HG02938 (cell line): ENCODE data around the gene RAB3D.
"Not testable (repeated sequence)": the region's sequence is repeated elsewhere in the genome, so short reads cannot be mapped to it uniquely, and the experiment has no call there.

Source experiments
- ATAC-seq: cut with Tn5 transposase; IDR thresholded peaks from one replicate; pipeline ENCODE4 v1.9.1; 2021; ENCODE audit warnings: mild to moderate bottlenecking, moderate library complexity; ENCODE audit not compliant: unreplicated experiment

RAB3D gene

DNA sequence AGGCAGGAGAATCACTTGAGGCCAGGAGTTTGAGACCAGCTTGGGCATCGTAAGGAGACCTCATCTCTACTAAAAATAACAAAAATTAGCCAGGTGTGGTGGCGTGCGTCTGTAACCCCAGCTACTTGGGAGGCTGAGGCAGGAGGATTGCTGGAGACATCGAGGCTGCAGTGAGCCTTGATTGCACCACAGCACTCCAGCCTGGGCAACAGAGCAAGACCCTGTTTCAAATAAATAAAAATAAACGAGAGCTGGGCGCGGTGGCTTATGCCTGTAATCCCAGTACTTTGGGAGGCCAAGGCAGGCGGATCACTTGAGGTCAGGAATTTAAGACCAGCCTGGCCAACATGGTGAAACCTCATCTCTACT is 626 bp upstream of the RAB3D start:
- ATAC-seq = not testable (repeated sequence)

- no peak for ATAC-seq
Measured at GRCh38 chr19:11338569-11339253, 746 bp downstream of the RAB3D start.

DNA sequence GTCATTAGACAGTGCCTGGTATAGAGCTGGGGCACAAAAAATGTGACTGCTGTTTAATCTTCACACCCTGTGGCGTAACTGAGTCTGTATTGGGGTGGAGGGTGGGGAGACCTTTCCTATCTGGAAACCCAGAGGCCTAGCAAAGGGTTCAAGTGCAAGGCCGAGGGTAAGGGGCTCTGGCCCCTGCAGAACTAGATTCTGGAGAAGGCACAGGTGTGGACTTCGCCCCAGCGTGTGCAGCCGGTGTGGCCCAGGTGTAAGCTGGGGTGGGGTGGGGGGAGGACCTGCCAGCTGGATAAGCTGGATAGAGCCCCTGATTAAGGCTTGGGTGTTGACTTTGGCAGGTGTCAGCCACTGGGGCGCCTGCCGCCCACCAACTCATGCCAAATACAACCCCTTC is 1.3 kb downstream of the RAB3D start:
- no peak for ATAC-seq

- no peak for ATAC-seq
Measured at GRCh38 chr19:11337080-11337479, 2.4 kb downstream of the RAB3D start.

GRCh38 chr19:11335449-11336146 is 3.9 kb downstream of the RAB3D start:
- no peak for ATAC-seq

DNA sequence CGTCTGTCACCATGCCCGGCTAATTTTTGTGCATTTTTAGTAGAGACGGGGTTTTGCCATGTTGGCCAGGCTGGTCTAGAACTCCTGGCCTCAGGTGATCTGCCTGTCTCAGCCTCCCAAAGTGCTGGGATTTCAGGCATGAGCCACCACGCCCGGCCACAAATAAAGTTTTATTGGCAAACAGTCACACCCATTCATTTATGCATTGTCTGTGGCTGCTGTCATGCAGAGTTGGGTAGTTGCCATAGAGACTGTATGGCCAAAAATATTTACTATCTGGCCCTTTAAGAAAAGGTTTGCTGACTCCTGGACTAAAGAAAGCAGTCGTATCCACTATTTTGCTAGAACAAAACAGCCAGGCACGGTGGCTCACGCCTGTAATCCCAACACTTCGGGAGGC is 5.6 kb downstream of the RAB3D start:
- not testable (repeated sequence) for ATAC-seq

DNA sequence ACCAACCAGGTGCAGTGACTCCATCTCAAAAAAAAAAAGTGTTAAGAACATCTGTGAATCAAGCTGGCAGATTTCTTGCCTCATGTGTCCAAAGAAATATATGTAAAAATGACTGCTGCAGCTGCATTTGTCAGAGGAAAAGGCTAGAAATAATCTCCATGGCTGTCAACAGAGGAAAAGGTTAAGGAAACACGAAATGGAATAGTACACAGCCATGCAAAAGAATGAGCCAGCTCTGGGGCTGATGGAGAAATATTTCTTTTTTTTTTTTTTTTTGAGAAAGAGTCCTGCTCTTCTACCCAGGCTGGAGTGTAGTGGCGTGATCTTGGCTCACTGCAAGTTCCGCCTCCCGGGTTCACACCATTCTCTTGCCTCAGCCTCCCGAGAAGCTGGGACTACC is 6.6 kb downstream of the RAB3D start:
- ATAC-seq = no peak

DNA sequence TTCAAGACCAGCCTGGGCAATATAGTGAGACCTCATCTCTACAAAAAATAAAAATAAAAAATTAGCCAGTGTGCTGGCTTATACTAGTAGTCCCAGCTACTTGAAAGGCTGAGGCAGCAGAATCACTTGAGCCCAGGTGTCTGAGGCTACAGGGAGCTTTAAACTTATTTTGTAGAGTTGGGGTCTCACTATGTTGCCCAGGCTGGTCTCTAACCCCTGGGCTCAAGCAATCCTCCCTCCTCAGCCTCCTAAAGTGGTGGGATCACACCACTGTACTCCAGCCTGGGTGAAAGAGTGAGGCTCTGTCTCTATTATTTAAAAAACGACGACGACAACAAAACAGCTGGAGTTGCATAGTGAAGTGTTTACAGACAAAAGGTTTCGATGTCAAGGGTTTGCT is 8.0 kb downstream of the RAB3D start:
- ATAC-seq = no peak

DNA sequence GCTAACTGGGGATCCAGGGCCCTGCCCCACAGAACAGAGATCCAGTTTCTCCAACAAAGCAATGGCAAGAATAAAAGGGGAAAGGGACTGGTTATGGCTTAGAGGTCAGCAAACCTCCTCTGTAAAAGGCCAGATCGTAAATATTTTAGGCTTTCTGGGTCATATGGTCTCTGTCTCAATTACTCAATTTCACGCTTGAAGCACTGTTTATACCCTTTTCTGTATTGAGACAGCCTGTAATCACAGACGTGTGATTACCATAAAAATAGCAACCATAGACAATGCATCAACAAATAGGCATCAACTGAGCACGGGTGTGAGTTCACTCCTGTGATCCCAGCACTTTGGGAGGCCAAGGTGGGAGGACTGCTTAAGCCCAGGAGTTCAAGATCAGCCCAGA is 9.3 kb downstream of the RAB3D start:
- ATAC-seq = no peak

GRCh38 chr19:11325544-11325943 is 13.9 kb downstream of the RAB3D start:
- ATAC-seq = no peak

DNA sequence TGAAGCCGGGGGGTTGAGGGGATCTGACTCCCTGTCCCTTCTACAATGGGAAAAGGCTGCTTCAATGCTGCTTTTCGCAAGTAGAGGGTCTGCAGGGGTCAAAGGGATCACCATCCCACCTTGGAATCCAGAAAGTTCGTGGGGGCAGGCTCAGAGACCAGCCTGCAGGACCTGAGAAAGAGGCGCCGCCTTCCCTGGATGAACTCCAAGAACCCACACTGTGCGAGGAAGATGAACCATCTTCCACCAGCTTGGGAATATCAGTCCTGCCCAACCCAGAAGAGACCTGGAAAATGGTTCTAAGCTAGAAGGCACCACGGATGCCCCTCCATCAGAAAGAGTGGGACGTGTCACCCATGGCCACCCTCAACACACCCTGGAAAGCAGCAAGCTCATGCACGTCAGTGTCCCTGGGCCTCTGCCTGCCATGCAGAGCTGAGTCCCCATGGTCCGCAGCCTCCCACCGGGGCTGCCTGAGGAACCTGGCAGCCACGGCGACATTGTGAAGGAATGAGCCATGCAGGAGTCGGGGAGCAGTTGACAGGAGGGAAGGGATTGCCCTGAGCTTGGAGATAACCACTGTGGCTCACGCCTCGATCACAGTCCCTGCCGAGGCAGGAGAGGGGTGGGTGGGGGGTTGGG is 14.6 kb downstream of the RAB3D start:
- ATAC-seq = no peak

DNA sequence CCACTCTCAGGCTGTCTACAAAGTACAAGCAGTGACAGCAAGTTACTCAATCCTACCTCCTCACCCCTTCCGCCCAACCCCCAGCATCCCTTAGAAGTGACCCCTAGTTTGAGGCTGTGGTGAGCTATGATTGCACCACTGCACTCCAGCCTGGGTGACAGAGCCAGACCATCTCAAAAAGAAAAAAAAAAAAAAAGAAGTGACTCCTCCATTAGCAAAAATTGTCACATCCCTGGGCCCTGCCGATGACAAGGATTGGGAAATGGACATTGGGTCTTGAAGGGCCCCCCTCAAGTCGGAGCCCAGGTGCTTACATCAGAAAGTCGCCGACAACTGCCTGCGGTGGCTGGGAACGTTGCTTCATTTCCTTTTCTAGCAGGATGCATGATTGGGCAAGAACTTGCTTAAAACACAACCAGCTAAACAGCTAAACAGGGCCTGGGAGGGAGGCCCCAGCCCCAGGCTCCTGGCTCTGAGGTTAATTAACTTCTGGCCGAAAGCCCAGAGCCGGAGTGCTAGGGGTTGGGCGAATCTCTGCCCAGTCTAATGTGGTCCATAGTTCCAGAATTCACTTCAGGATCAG is 15.3 kb downstream of the RAB3D start:
- no peak for ATAC-seq

- ATAC-seq = no peak
Measured at GRCh38 chr19:11323601-11324078, 15.8 kb downstream of the RAB3D start.

GRCh38 chr19:11322269-11323024 is 17.0 kb downstream of the RAB3D start:
- ATAC-seq = no peak

GRCh38 chr19:11321191-11322126 is 18.0 kb downstream of the RAB3D start:
- no peak for ATAC-seq

- not testable (repeated sequence) for ATAC-seq
Measured at GRCh38 chr19:11320278-11320995, 19.0 kb downstream of the RAB3D start.

GRCh38 chr19:11306337-11306736 is 33.1 kb downstream of the RAB3D start:
- no peak for ATAC-seq

DNA sequence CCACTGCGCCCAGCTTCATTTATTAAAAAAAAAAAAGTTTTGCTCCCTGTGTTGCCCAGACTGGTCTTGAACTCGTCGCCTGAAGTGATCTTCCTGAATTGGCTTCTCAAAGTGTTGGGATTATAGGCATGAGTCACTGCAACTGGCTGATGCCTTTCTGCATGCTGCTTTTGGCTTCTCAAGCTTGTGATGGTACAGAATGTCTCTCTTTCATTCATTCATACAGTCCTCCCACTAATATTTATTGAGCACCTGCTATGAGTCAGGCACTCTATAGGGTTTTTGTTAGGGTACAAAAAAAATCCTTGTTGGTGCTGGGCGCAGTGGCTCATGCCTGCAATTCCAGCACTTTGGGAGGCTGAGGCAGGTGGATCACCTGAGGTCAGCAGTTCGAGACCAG is 34.5 kb downstream of the RAB3D start:
- no peak for ATAC-seq

- ATAC-seq = no peak
Measured at GRCh38 chr19:11300811-11301120, 38.7 kb downstream of the RAB3D start.
